DND-41 (cell line): ENCODE measurements around the gene IQGAP2.

ENCODE experiments used
- EZH2 ChIP-seq: IDR thresholded peaks from 3 replicates; pipeline ENCODE4 v1.6.1; 2012; ENCODE audit warnings: borderline replicate concordance, low read depth, mild to moderate bottlenecking, moderate library complexity, low read length, inconsistent platforms; ENCODE audit not compliant: severe bottlenecking
- TF ChIP-seq, protein P1 (sequence below): IDR thresholded peaks from 2 replicates; pipeline ENCODE4 v1.5.1; 2012; ENCODE audit warnings: borderline replicate concordance, low read length, moderate library complexity, mild to moderate bottlenecking; ENCODE audit not compliant: poor library complexity, severe bottlenecking; ENCODE audit errors: extremely low read depth

DNA sequence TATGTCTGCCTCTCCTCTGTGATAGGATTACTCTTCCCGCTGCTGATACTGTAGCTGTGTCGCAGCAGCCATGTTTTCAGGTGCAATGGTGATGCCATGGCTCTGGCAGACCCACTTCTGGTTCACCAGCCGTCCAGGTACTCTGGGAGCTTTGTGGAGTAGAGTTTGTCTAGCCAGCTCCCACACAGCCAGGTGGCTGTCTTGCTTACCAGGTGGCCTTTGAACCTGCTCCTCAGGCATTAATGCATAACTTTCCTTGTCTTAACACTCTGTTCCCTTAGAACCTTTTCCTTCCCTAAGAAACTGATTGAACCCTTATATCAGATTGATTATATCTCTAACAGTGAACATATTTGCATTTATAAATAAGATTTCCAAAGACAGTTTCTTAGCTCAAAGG is 177.9 kb downstream of the IQGAP2 start:
- TF ChIP-seq, protein P1, sequence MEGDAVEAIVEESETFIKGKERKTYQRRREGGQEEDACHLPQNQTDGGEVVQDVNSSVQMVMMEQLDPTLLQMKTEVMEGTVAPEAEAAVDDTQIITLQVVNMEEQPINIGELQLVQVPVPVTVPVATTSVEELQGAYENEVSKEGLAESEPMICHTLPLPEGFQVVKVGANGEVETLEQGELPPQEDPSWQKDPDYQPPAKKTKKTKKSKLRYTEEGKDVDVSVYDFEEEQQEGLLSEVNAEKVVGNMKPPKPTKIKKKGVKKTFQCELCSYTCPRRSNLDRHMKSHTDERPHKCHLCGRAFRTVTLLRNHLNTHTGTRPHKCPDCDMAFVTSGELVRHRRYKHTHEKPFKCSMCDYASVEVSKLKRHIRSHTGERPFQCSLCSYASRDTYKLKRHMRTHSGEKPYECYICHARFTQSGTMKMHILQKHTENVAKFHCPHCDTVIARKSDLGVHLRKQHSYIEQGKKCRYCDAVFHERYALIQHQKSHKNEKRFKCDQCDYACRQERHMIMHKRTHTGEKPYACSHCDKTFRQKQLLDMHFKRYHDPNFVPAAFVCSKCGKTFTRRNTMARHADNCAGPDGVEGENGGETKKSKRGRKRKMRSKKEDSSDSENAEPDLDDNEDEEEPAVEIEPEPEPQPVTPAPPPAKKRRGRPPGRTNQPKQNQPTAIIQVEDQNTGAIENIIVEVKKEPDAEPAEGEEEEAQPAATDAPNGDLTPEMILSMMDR: no peak
- no peak for TF ChIP-seq EZH2
